CD4-positive, alpha-beta T cell treated with Interleukin-10 for 1 hour (primary cell): ENCODE measurements around the gene FAM234B.

ENCODE experiments used
- DNase-seq: peaks from one replicate; pipeline ENCODE4 v3.0.0-alpha.2; 2020

FAM234B gene

DNA sequence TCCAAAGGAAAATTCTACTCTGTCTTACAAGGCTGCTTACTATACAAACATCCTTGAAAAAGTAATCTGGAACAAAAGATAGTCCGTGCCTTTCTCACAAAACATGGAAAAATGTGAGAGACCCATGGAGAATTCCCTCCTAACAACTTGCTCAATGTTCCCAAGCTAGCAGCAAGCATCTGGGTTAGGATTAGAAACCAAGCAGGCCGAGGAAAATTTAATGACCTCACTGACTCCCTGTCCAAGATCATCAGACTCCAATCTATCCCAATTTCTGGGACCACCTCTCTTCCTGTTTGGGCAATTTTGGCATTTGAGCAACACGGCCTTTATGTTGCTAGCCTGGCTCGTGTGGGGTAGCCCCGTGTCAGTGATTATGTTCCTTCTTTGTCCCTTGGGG, 77.4 kb downstream of the FAM234B start:
- no peak for DNase-seq

DNA sequence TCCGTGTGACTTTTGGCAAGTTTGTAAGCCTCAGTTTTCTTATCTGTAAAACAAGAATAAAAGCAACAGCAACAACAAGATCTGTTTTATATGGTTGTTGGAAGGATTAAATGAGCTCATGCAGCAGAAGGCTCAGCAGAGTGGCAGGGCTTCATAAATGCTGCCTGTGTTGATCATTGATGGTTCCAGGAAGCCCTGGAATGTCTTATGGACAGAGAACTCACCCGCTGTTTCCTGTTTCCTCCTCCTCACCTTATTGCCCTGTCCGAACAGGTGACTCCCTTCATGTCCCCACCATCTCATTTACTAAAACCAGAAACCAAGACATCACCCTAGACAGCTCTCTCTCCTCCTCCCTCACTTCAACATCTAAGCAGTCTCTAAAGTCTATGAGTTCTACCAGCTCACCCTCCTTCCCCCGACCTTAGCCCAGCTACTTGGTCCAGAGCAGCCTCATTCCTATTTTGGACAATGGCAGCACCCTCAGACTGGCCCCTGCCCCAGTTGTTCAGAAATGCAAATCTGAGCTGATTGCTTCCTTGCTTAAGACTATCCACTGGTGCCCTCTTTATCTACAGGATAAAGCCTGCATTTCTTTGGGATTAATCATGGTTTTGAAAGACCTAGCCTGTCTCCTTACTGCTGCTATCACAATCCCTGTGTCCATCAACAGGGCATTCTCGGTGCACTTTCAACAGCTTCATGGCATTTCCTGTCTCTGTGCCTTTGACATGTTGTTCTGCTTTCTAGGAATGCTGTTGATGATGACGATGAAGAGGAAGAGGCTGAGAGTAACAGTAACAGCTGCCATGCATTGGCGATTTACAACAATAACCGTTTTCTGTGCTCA, 80.7 kb downstream of the FAM234B start:
- DNase-seq = no peak

DNA sequence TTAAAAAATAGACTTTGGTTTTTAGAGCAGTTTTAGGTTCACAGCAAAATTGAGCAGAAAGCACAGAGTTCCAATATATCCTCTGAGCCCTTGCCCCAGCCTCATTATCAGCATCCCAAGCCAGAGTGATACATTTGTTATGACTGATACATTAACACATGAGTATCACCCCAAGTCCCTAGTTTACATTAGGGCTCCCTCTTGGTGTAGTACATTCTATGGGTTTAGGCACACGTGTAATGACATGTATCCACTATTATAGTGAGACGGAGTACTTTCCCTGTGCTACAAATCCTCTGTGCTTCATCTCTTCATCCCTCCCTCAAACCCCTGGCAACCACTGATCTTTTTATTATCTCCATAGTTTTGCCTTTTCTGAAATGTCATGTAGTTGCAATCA, 81.8 kb downstream of the FAM234B start:
- no peak for DNase-seq

DNA sequence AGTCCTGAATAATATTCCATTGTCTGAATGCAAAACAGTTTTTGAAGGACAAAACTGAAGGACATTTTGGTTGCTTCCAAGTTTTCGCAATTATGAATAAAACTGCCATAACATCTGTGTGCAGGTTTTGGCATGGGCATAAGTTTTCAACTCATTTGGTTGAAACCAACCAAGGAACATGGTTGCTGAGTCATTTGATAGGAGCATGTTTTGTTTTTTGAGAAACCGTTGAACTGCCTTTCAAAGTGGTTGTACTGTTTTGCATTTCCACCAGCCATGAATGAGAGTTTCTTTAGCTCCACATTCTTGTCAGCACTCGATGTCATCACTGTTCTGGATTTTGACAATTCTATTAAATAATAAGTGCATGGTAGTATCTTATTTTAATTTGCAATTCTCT, 82.3 kb downstream of the FAM234B start:
- no peak for DNase-seq

DNA sequence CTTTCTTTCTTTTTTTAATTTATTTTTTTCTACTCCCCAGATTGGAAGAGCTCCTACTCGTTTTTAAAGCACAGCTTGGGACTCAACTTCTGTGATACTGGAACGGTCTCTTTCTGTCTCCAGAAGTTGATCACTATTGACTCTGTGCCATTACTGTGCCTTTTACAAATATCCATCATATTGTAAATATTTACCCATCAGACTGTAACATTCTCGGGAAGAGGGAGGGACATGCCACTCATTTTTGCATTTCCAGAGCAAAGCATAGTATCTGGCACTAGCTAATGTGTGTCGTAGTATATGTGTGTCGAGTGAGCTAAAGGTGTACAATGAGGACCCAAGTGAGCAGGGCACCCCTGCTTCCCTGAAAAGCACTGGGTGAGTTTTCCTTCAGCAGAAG, 83.3 kb downstream of the FAM234B start:
- DNase-seq = no peak

DNA sequence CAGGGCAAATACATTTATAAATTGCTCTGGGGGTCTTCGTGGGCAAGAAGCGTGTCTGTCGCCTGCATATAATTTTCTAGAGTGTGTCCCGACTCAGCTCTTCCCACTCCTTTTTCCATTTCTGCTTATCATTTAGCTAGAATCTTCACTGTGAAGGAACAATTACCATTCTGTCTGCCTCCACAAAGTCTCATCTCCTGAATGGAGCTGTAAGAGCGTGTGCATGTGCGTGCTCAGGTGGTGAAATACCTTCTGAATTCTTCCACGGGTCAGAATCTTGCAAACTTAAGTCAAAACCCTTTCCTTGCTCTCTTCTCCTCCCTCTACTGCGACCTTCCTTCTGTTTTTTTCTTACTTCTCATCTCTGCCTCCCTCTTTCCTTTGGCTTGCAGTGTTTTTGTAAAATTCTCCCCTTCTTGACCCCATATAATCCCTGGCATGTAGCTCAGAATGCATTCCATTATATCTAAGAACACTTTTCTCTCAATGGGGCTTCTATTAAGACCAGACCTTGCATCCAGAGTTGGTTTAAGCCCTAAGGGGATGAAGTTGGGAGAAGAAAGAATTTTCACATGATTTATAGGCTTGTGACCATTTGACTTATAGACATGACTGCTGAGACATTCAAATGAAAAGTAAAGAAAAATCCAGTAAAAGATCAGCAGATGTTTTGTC, 84.2 kb downstream of the FAM234B start:
- DNase-seq = no peak

DNA sequence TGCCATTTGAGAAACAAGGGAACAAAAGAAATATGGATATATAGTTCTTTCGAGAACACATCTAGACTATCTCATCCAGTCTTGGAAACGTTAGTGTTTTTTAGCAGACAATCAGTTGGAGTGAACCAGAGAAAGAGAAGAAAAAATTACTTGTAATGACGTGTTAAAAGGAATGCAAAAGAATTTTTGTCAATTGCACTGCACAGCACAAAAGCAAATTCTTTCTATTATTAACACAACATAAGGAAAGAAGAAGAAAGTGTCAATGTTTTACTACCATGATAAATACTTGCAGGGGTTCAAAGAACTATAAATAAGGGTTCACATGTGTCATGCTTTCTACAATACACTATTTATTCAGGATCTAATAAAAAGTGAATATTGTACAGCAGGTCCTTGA, 86.8 kb downstream of the FAM234B start:
- DNase-seq = no peak
